GM12865 (cell line): Measurements from ENCODE around the gene LUZP2.
"Not testable (repeated sequence)": the region's sequence is repeated elsewhere in the genome, so short reads cannot be mapped to it uniquely, and the experiment has no call there.

ENCODE experiments used
- DNase-seq: peaks from one replicate; pipeline ENCODE4 v3.0.0; 2010; ENCODE audit warnings: low read depth
- H3K4me3 ChIP-seq: 2 replicates; pipeline ENCODE4 v1.5.1; 2011; ENCODE audit warnings: mild to moderate bottlenecking, low read depth, low read length, control low read depth
- TF ChIP-seq, protein P1 (sequence below): IDR thresholded peaks from 2 replicates; pipeline ENCODE4 v1.5.1; 2011; ENCODE audit warnings: low read length, control low read depth, low read depth, inconsistent platforms; ENCODE audit not compliant: insufficient read depth; ENCODE audit errors: missing control alignments

The LUZP2 gene

DNA sequence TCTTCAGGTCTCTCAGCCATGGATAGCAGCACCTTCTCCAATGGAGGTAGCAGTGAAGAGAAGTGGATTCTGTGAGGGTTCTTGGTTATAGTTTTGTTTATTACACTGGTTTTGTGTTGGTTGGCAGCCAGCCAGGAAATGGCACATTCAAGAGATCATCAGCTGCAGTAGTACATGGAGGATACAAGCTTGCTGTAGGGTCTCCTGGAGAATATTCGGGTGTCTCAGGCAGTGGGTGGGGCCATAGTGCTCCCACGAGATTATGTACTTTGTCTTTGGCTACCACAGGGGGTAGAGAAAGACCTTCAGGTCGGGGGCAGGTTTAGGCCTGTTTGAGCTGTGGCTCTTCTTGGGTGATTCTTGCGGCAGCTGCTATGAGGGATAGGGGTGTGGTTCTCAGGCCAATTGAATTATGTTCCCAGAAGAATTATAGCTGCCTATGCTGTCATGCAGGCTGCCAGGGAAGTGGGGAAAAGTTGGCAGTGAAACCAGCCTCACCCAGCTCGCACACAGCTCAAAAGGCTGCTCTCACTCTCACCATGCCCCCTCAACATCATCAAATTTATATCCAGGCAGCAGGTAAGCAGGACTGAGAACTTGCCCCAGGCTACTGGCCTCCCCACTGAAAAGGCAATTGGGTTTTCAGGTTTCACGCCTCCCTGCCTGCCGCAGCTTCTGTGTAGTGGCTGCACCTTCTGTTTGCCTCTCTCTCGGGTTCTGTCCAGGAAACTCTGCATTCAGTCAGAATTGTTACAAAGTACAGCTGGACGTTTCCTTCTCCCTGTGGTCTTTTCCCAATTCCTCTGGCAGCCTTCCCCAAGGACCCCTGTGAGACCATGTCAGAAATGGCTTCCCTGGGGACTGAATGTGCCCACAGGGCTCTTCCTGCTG is 435.5 kb downstream of the LUZP2 start:
- no peak overlapping the region for H3K4me3 ChIP-seq
- no peak for DNase-seq
- TF ChIP-seq, protein P1, sequence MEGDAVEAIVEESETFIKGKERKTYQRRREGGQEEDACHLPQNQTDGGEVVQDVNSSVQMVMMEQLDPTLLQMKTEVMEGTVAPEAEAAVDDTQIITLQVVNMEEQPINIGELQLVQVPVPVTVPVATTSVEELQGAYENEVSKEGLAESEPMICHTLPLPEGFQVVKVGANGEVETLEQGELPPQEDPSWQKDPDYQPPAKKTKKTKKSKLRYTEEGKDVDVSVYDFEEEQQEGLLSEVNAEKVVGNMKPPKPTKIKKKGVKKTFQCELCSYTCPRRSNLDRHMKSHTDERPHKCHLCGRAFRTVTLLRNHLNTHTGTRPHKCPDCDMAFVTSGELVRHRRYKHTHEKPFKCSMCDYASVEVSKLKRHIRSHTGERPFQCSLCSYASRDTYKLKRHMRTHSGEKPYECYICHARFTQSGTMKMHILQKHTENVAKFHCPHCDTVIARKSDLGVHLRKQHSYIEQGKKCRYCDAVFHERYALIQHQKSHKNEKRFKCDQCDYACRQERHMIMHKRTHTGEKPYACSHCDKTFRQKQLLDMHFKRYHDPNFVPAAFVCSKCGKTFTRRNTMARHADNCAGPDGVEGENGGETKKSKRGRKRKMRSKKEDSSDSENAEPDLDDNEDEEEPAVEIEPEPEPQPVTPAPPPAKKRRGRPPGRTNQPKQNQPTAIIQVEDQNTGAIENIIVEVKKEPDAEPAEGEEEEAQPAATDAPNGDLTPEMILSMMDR, result no peak

DNA sequence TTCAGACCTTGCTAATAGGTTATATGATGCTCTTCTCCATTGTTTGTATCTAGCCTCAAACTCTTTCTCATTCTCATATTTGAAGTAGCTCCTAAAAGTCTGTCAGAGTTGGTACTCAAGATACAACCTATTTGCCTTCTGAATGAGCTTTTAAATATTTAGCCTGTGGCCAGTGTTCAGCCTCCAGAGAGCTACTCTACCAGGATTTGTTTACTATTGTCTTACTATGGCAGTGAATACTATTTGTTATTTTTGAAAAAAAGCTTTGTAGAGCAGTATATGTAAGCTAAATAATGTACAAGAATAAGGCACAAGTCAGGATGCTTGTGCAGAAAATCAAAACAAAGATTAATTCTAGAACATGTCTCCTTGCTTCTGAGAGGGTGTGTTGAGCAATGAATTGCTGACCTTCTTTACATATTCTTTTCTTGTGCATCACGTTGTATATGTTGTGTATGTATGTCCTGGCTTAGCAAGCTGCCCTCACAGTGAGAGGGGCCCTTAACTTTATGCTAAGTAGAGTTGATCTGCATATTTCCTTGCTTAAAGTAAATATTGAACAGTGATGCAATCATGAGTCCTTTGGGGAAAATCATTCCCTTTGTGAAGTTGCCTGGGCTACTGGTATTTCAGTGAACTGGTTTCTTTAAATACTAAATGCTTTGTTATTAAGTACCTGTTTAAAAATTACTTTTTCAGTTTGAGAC is 438.0 kb downstream of the LUZP2 start:
- H3K4me3 ChIP-seq, result no peak overlapping the region
- TF ChIP-seq, protein P1, result no peak
- DNase-seq, result no peak

- TF ChIP-seq, protein P1, result no peak
- DNase-seq, result no peak
- H3K4me3 ChIP-seq, result no peak overlapping the region
Observed at GRCh38 chr11:24944891-24945290, 448.0 kb downstream of the LUZP2 start.

GRCh38 chr11:24949406-24949805 is 452.6 kb downstream of the LUZP2 start:
- H3K4me3 ChIP-seq, result no peak overlapping the region
- TF ChIP-seq, protein P1, result no peak
- no peak for DNase-seq

DNA sequence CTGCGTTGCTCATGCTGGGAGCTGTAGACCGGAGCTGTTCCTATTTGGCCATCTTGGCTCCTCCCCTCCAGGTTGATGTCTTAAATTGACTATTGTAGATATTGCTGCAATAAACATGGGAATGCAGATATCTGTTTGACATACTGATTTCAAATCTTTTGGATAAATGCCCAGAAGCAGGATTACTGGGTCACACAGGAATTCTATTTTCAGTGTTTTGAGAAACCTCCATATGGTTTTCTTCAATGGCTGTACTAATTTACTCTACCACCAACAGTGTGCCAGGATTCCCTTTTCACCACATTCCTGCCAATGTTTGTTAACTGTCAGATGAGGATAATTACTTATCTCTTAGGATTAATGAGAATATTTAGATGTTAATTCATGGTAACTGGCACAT is 467.0 kb downstream of the LUZP2 start:
- no peak overlapping the region for H3K4me3 ChIP-seq
- no peak for DNase-seq
- TF ChIP-seq, protein P1, result no peak

GRCh38 chr11:24965748-24966147 is 468.9 kb downstream of the LUZP2 start:
- TF ChIP-seq, protein P1, result no peak

DNA sequence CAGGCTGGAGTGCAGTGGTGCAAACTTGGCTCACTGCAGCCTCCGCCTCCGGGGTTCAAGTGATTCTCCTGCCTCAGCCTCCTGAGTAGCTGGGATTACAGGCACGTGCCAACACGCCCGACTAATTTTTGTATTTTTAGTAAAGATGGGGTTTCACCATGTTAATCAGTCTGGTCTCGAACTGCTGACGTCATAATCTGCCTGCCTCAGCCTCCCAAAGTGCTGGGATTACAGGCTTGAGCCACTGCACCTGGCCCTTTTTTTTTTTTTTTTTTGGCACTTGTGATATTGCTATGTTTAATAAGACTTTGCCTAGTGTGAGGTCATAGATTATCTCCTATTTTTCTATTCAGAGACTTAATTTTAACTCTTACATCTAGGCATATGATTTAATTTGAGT is 497.1 kb downstream of the LUZP2 start:
- not testable (repeated sequence) for H3K4me3 ChIP-seq, DNase-seq

More at GRCh38 chr11:24965748-24966147, 468.9 kb downstream of the LUZP2 start:
- no peak overlapping the region for H3K4me3 ChIP-seq
- DNase-seq, result no peak

- not testable (repeated sequence) for DNase-seq, H3K4me3 ChIP-seq
Observed at GRCh38 chr11:24999929-25000328, 503.1 kb downstream of the LUZP2 start.
